Esophagus squamous epithelium (tissue), 4 donors: ENCODE data around the gene CRB2.

Experiments used
- CTCF ChIP-seq, 6 experiments: fragments of 450-650 bp in 4 of 6; fragments of 200-600 bp in 2 of 6; sonication (generic) in 2 of 6; IDR thresholded peaks; one replicate each; pipeline ENCODE4 v1.5.1; 2016 to 2019; ENCODE audit warnings: antibody characterized with exemption in 6 of 6, mild to moderate bottlenecking in 4 of 6, moderate library complexity in 4 of 6
- POLR2A ChIP-seq, 4 donors: fragments of 450-650 bp; IDR thresholded peaks; one replicate each; pipeline ENCODE4 v1.6.1; 2017; ENCODE audit warnings: antibody characterized with exemption in 4 of 4, mild to moderate bottlenecking in 4 of 4, moderate library complexity in 3 of 4

DNA sequence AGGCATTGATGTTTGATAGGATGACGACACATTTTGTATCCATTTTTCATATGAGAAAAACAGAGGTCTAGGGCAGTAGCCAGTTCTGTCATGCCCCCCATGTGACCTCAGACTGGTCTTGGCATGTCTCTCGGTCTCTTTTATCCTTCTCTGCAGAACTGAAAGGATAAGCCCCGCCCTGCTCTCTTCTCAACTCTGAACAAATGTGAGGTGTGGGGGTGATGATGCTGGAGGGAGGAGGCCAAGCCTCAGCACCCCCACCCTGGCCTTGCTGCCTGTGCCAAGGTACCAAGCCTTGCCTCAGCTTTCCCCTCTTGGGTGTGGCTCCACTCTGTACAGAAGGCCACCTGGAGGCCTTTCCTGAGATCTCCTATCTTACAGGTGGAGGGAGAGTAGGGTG is 19.5 kb upstream of the CRB2 start:
- TF ChIP-seq CTCF (IDR thresholded peaks at IDR 0.05) (peak in 2 of 6 experiments; percentile 16 to 37), POLR2A (IDR thresholded peaks at IDR 0.05) (no peak)
